22Rv1 (cell line): ENCODE measurements around the gene ANXA9.

Experiments
- H3K27ac ChIP-seq: fragments of 450-650 bp; 2 replicates; pipeline ENCODE4 v1.5.1; 2017
- CTCF ChIP-seq: fragments of 450-650 bp; IDR thresholded peaks from 2 replicates; pipeline ENCODE4 v1.5.1; 2017; ENCODE audit warnings: mild to moderate bottlenecking
- ZFX ChIP-seq: fragments of 450-650 bp; IDR thresholded peaks from 2 replicates; pipeline ENCODE4 v1.6.1; 2017; ENCODE audit warnings: antibody characterized with exemption, borderline replicate concordance

ANXA9 gene

GRCh38 chr1:151036356-151036755 lies 54.3 kb downstream of the ANXA9 start, which contains the start of gene BNIPL:
Gene BNIPL, plus strand, starts transcription at chr1:151036586. Its CDS starts 140 bp downstream, at chr1:151036726.
- H3K27ac ChIP-seq = no peak within 1 kb of the TSS
- TF ChIP-seq ZFX (no peak), CTCF (no peak)

- no peak overlapping the region for H3K27ac ChIP-seq
- TF ChIP-seq ZFX = no peak
Observed at GRCh38 chr1:151037032-151037431, 54.9 kb downstream of the ANXA9 start.

- H3K27ac ChIP-seq = no peak overlapping the region
- no peak for TF ChIP-seq CTCF
- TF ChIP-seq ZFX = no peak
Observed at GRCh38 chr1:151039521-151039920, 57.4 kb downstream of the ANXA9 start.

- no peak overlapping the region for H3K27ac ChIP-seq
- no peak for TF ChIP-seq CTCF
- TF ChIP-seq ZFX = no peak
Observed at GRCh38 chr1:151043163-151043562, 61.1 kb downstream of the ANXA9 start.
